H1 (cell line): ENCODE data around the gene GRM7. TPM values are rescaled to one million over a fixed set of nuclear protein-coding genes. Genes with fewer than 3 reads are reported as not detected.

Source experiments
- ATF3 ChIP-seq: IDR thresholded peaks from 2 replicates; pipeline ENCODE4 v1.6.1; 2011; ENCODE audit warnings: low read depth, mild to moderate bottlenecking, low read length; ENCODE audit not compliant: insufficient read depth
- HDAC6 ChIP-seq: IDR thresholded peaks from one replicate; pipeline ENCODE4 v1.7.1; 2012; ENCODE audit warnings: low read depth, mild to moderate bottlenecking, inconsistent platforms, low read length, moderate library complexity
- POLR2AphosphoS5 ChIP-seq: IDR thresholded peaks from 2 replicates; pipeline ENCODE4 v1.6.1; 2011; ENCODE audit warnings: low read depth, low read length
- YY1 ChIP-seq: IDR thresholded peaks from 2 replicates; pipeline ENCODE4 v1.6.1; 2011; ENCODE audit warnings: low read depth, mild to moderate bottlenecking, low read length
- polyA plus RNA-seq, 7 experiments: library from polyadenylated mRNA; depleted of rRNA in 3 of 7; stranded (reverse) in 5 of 7; unstranded in 2 of 7; fragments of >200 nt in 5 of 7; fragments of 200-250 nt in 2 of 7; gene quantifications; 1 replicate in 5 of 7; 2 replicates in 1 of 7; 4 replicates in 1 of 7; pipeline versions ENCODE4 v1.2.1 to v1.2.3, GENCODE V29; 2011 to 2013; ENCODE audit warnings: missing spikeins in 2 of 7, mixed read lengths in 2 of 7
- total RNA-seq: library from RNA; stranded (reverse); fragmentation: NEBNext Ultra II Directional; extraction: Animal tissue kit (Norgen Biotek cat#: 25700); gene quantifications from 2 replicates; pipeline ENCODE4 v1.2.1, GENCODE V29; 2021

The GRM7 gene
- total and polyA plus RNA-seq, 2 of the 8 experiments (the other 6 are each of a cell fraction or from before 2014, with no cell fraction given) = 0.17 to 0.24 TPM

- TF ChIP-seq ATF3 (no peak), YY1 (no peak), POLR2AphosphoS5 (no peak), HDAC6 (no peak)
These were observed 432.4 kb downstream of the GRM7 start (continued) for GRCh38 chr3:7293286-7293685.
